H1 (cell line): Measurements from ENCODE around the gene ANKFY1. TPM values are rescaled to one million over a fixed set of nuclear protein-coding genes. Genes with fewer than 3 reads are reported as not detected.
A peak's percentile ranks its signal among the peaks of the same experiment; 100 is the strongest.

Experiments
- CTCF ChIA-PET: fragments of 300-600 bp; sonication (Branson Sonifier 250); formaldehyde crosslinking; loops from one replicate; lab custom pipeline; 2021; ENCODE audit not compliant: partially characterized antibody; lab: Charles Lee
- POLR2A ChIA-PET: fragments of 300-600 bp; sonication (Branson Sonifier 250); formaldehyde crosslinking; loops from one replicate; lab custom pipeline; 2021; ENCODE audit warnings: inconsistent platforms; ENCODE audit not compliant: partially characterized antibody; lab: Charles Lee
- DNase-seq, 2 experiments: peaks; one replicate each; pipeline versions ENCODE4 v3.0.0 to v3.0.0-alpha.2; 2010 to 2022; ENCODE audit warnings: low spot score in 2 of 2, low read depth in 1 of 2, mixed read lengths in 1 of 2
- FAIRE-seq: peaks from 2 replicates; lab custom pipeline; 2011; peaks lifted over from hg19 to GRCh38; lab: Jason Lieb, UNC
- H2AFZ ChIP-seq: 2 replicates; pipeline ENCODE4 v1.8.1; 2012; ENCODE audit warnings: low read length, inconsistent platforms
- H2AK5ac ChIP-seq: 2 replicates; pipeline ENCODE4 v1.6.1; 2013; ENCODE audit warnings: low read depth, low read length
- H2BK120ac ChIP-seq: replicated peaks from 2 replicates; pipeline ENCODE3; 2013; ENCODE audit warnings: low read depth, low read length, inconsistent platforms
- H2BK12ac ChIP-seq: 2 replicates; pipeline ENCODE4 v1.6.1; 2013; ENCODE audit warnings: low read depth, low read length
- H2BK15ac ChIP-seq: 2 replicates; pipeline ENCODE4 v1.6.1; 2013; ENCODE audit warnings: low read length
- H2BK20ac ChIP-seq: 2 replicates; pipeline ENCODE4 v1.6.1; 2013; ENCODE audit warnings: low read length
- H2BK5ac ChIP-seq: 2 replicates; pipeline ENCODE4 v1.6.1; 2013; ENCODE audit warnings: low read depth, low read length
- H3K14ac ChIP-seq: 2 replicates; pipeline ENCODE4 v1.6.1; 2013; ENCODE audit warnings: inconsistent platforms; ENCODE audit not compliant: insufficient read length
- H3K18ac ChIP-seq: 2 replicates; pipeline ENCODE4 v1.6.1; 2013; ENCODE audit warnings: low read length; ENCODE audit errors: extremely low read depth
- H3K23ac ChIP-seq: 2 replicates; pipeline ENCODE4 v1.6.1; 2013; ENCODE audit warnings: inconsistent platforms; ENCODE audit not compliant: insufficient read length
- H3K23me2 ChIP-seq: 2 replicates; pipeline ENCODE4 v1.6.1; 2013; ENCODE audit warnings: low read depth, low read length
- H3K27ac ChIP-seq: 2 replicates; pipeline ENCODE4 v1.6.1; 2011; ENCODE audit warnings: low read depth, low read length, inconsistent platforms
- H3K27me3 ChIP-seq, 4 experiments: replicated peaks in 1 of 4; 1 replicate in 1 of 4; 2 replicates in 3 of 4; pipeline versions ENCODE4 v1.6.1 to v1.8.1; 2011 to 2013; ENCODE audit warnings: low read length in 3 of 4, mild to moderate bottlenecking in 3 of 4, inconsistent platforms in 2 of 4, mixed read lengths in 2 of 4, moderate library complexity in 1 of 4; ENCODE audit not compliant: control insufficient read depth in 3 of 4, insufficient read depth in 3 of 4; ENCODE audit errors: extremely low read depth in 1 of 4
- H3K36me3 ChIP-seq, 4 experiments: 2 replicates each; pipeline versions ENCODE4 v1.6.1 to v1.8.1; 2011 to 2013; ENCODE audit warnings: mild to moderate bottlenecking in 4 of 4, low read length in 3 of 4, moderate library complexity in 2 of 4, control low read depth in 1 of 4, inconsistent platforms in 1 of 4; ENCODE audit not compliant: insufficient read depth in 4 of 4, control insufficient read depth in 2 of 4
- H3K4ac ChIP-seq: replicated peaks from 2 replicates; pipeline ENCODE3; 2013; ENCODE audit warnings: low read length, low read depth, mixed read lengths, inconsistent platforms; ENCODE audit not compliant: insufficient read length
- H3K4me1 ChIP-seq, 4 experiments: replicated peaks in 1 of 4; 1 replicate in 1 of 4; 2 replicates in 3 of 4; pipeline versions ENCODE4 v1.6.1 to v1.8.1; 2011 to 2013; ENCODE audit warnings: low read length in 3 of 4, inconsistent platforms in 2 of 4, mixed read lengths in 1 of 4; ENCODE audit not compliant: insufficient read depth in 4 of 4, control insufficient read depth in 3 of 4
- H3K4me2 ChIP-seq, 2 experiments: 2 replicates each; pipeline versions ENCODE4 v1.6.1 to v1.8.1; 2011 to 2013; ENCODE audit warnings: low read depth in 2 of 2, low read length in 2 of 2, control low read depth in 1 of 2, inconsistent platforms in 1 of 2, mild to moderate bottlenecking in 1 of 2; ENCODE audit not compliant: insufficient read depth in 1 of 2
- H3K4me3 ChIP-seq, 4 experiments: fragments of 200-600, 300-600 bp in 1 of 4; sonication (generic), shearing (Covaris generic), sonication (Bioruptor Twin) in 1 of 4; 2 replicates each; pipeline versions ENCODE4 v1.5.1 to v1.8.1; 2011 to 2016; ENCODE audit warnings: low read length in 4 of 4, low read depth in 3 of 4, control low read depth in 2 of 4, inconsistent platforms in 2 of 4, mild to moderate bottlenecking in 2 of 4, mixed read lengths in 1 of 4, moderate library complexity in 1 of 4; ENCODE audit not compliant: insufficient read depth in 2 of 4; ENCODE audit errors: extremely low read depth in 1 of 4
- H3K56ac ChIP-seq: replicated peaks from 2 replicates; pipeline ENCODE3; 2013; ENCODE audit warnings: low read depth, mild to moderate bottlenecking, mixed read lengths, low read length, inconsistent platforms; ENCODE audit not compliant: insufficient read length
- H3K79me1 ChIP-seq: 2 replicates; pipeline ENCODE4 v1.6.1; 2013; ENCODE audit warnings: low read depth, low read length, control low read depth
- H3K79me2 ChIP-seq, 2 experiments: 2 replicates each; pipeline versions ENCODE4 v1.6.1 to v1.8.1; 2012 to 2013; ENCODE audit warnings: low read length in 2 of 2, mild to moderate bottlenecking in 2 of 2, inconsistent platforms in 1 of 2; ENCODE audit not compliant: insufficient read depth in 2 of 2, control insufficient read depth in 1 of 2
- H3K9ac ChIP-seq, 4 experiments: replicated peaks in 1 of 4; 1 replicate in 1 of 4; 2 replicates in 3 of 4; pipeline versions ENCODE4 v1.6.1 to v1.8.1; 2011 to 2013; ENCODE audit warnings: low read depth in 3 of 4, low read length in 3 of 4, control low read depth in 2 of 4, mild to moderate bottlenecking in 2 of 4, moderate library complexity in 2 of 4, inconsistent platforms in 1 of 4; ENCODE audit errors: extremely low read depth in 1 of 4
- H3K9me3 ChIP-seq, 2 experiments: 2 replicates each; pipeline versions ENCODE4 v1.6.1 to v1.8.1; 2012 to 2013; ENCODE audit warnings: mild to moderate bottlenecking in 2 of 2, moderate library complexity in 2 of 2, control low read depth in 1 of 2, inconsistent platforms in 1 of 2, low read depth in 1 of 2, low read length in 1 of 2, mixed read lengths in 1 of 2; ENCODE audit not compliant: insufficient read depth in 2 of 2
- H4K20me1 ChIP-seq, 2 experiments: replicated peaks in 1 of 2; 2 replicates each; pipeline versions ENCODE3 to v1.8.1; 2011 to 2013; ENCODE audit warnings: inconsistent platforms in 2 of 2, low read length in 2 of 2, mild to moderate bottlenecking in 1 of 2; ENCODE audit not compliant: insufficient read depth in 2 of 2, control insufficient read depth in 1 of 2
- H4K5ac ChIP-seq: 2 replicates; pipeline ENCODE4 v1.6.1; 2013; ENCODE audit warnings: low read length, low read depth, mixed read lengths, inconsistent platforms; ENCODE audit not compliant: insufficient read length
- H4K8ac ChIP-seq: 2 replicates; pipeline ENCODE4 v1.8.0; 2013; ENCODE audit warnings: mild to moderate bottlenecking, moderate library complexity, low read length, inconsistent platforms; ENCODE audit not compliant: insufficient read depth; ENCODE audit errors: extremely low read depth
- H4K91ac ChIP-seq: replicated peaks from 2 replicates; pipeline ENCODE3; 2013; ENCODE audit warnings: low read length, mixed read lengths, inconsistent platforms; ENCODE audit not compliant: insufficient read length
- ATF3 ChIP-seq: IDR thresholded peaks from 2 replicates; pipeline ENCODE4 v1.6.1; 2011; ENCODE audit warnings: low read depth, mild to moderate bottlenecking, low read length; ENCODE audit not compliant: insufficient read depth
- CBX5 ChIP-seq: fragments of 300-800, 300-1000 bp; sonication (generic); IDR thresholded peaks from 2 replicates; pipeline ENCODE4 v1.7.1; 2016; ENCODE audit warnings: antibody characterized with exemption, low read length, low read depth
- CTCF ChIP-seq, 3 experiments: IDR thresholded peaks; 1 replicate in 2 of 3; 2 replicates in 1 of 3; pipeline versions ENCODE4 v1.5.1 to v1.6.1; 2011; ENCODE audit warnings: low read length in 3 of 3, mild to moderate bottlenecking in 3 of 3, inconsistent platforms in 2 of 3, low read depth in 1 of 3, moderate library complexity in 1 of 3; ENCODE audit not compliant: insufficient read depth in 1 of 3; ENCODE audit errors: control extremely low read depth in 1 of 3
- RAD21 ChIP-seq, 2 experiments: IDR thresholded peaks in 1 of 2; conservative IDR thresholded peaks in 1 of 2; 2 replicates each; pipeline ENCODE4 v1.6.1; 2011; ENCODE audit warnings: low read depth in 2 of 2, low read length in 2 of 2, improper control_type of control experiment in 1 of 2, inconsistent platforms in 1 of 2, mild to moderate bottlenecking in 1 of 2, moderate library complexity in 1 of 2
- SP4 ChIP-seq: IDR thresholded peaks from 2 replicates; pipeline ENCODE4 v1.6.1; 2012; ENCODE audit warnings: low read length, inconsistent platforms
- SRF ChIP-seq: IDR thresholded peaks from 2 replicates; pipeline ENCODE4 v1.6.1; 2011; ENCODE audit warnings: mild to moderate bottlenecking, low read depth, low read length, moderate library complexity
- WGBS, 2 experiments: shearing (Covaris generic) in 1 of 2; methylation state at CpG; one replicate each; pipeline versions ENCODE4 v1.1.6 to v1.1.7; 2013 to 2015; ENCODE audit warnings: low lambda C conversion rate in 2 of 2, mixed read lengths in 2 of 2, inconsistent platforms in 1 of 2, low coverage in 1 of 2, missing lambda C conversion rate in 1 of 2; ENCODE audit not compliant: insufficient replicate concordance in 2 of 2, insufficient coverage in 1 of 2, insufficient read length in 1 of 2; ENCODE audit errors: extremely low coverage in 1 of 2, missing lambda C conversion rate in 1 of 2; 5-methylcytosine and 5-hydroxymethylcytosine counted together
- polyA plus RNA-seq, 7 experiments: library from polyadenylated mRNA; depleted of rRNA in 3 of 7; stranded (reverse) in 5 of 7; unstranded in 2 of 7; fragments of >200 nt in 5 of 7; fragments of 200-250 nt in 2 of 7; gene quantifications; 1 replicate in 5 of 7; 2 replicates in 1 of 7; 4 replicates in 1 of 7; pipeline versions ENCODE4 v1.2.1 to v1.2.3, GENCODE V29; 2011 to 2013; ENCODE audit warnings: missing spikeins in 2 of 7, mixed read lengths in 2 of 7
- total RNA-seq: library from RNA; stranded (reverse); fragmentation: NEBNext Ultra II Directional; extraction: Animal tissue kit (Norgen Biotek cat#: 25700); gene quantifications from 2 replicates; pipeline ENCODE4 v1.2.1, GENCODE V29; 2021

The ANKFY1 gene
- total and polyA plus RNA-seq, 2 of the 8 experiments (the other 6 are each of a cell fraction or from before 2014, with no cell fraction given), result 28.3 to 45.3 TPM

- no peak overlapping the region for H3K4ac ChIP-seq
- no peak overlapping the region for H3K56ac ChIP-seq
- CTCF ChIA-PET, result interaction anchor here (0.5 to 6.0 kb wide), 27 partner anchors 9 to 634 kb away, joined by 3 to 89 read pairs (median 4); no protein-coding TSS in a partner anchor
- H2BK120ac ChIP-seq, result no peak overlapping the region
- no peak overlapping the region for H4K8ac ChIP-seq
- no peak overlapping the region for H2BK20ac ChIP-seq
- TF ChIP-seq CTCF (IDR thresholded peaks at IDR 0.05; ENCODE audit: control extremely low read depth in 1 of 3, insufficient read depth in 1 of 3, low read depth in 1 of 3, low read length in 3 of 3) (peak in 2 of 3 experiments; percentile 52 to 59; a peak in 3 of 4 replicates), ATF3 (no peak), SP4 (no peak), CBX5 (no peak), SRF (no peak), RAD21 (IDR thresholded peaks at IDR 0.05 in 1 of 2, conservative IDR thresholded peaks at IDR 0.05 in 1 of 2; ENCODE audit: low read depth in 2 of 2, low read length in 2 of 2) (peak; percentile 8 to 31; a peak in 1 of 4 replicates)
- DNase-seq, result no peak
- H2BK15ac ChIP-seq, result no peak overlapping the region
- H2BK12ac ChIP-seq, result no peak overlapping the region
- no peak overlapping the region for H3K27ac ChIP-seq
- peak; percentile 72 for FAIRE-seq
- H3K79me1 ChIP-seq, result peaks cover 28% of the 10 kb centered on the region
- H4K5ac ChIP-seq, result no peak overlapping the region
- peaks cover 0 to 15% (median 10%) of the 10 kb centered on the region in 4 experiments; a peak in 5 of 7 replicates for H3K4me1 ChIP-seq
- H3K36me3 ChIP-seq, result no peaks in the 10 kb centered on the region
- peaks cover 21 to 96% of the 10 kb centered on the region in 2 experiments for H3K79me2 ChIP-seq
- no peak overlapping the region for H3K23ac ChIP-seq
- no peaks in the 10 kb centered on the region for H3K27me3 ChIP-seq
- H2AK5ac ChIP-seq, result no peak overlapping the region
- no peak overlapping the region for H4K91ac ChIP-seq
- POLR2A ChIA-PET, result interaction anchor here (0.8 to 2.0 kb wide), 6 partner anchors 11 to 34 kb away, joined by 3 to 7 read pairs (median 4); no protein-coding TSS in a partner anchor
- no peak overlapping the region for H3K18ac ChIP-seq
- H3K9ac ChIP-seq, result no peak overlapping the region
- H3K4me2 ChIP-seq, result no peak overlapping the region
- H4K20me1 ChIP-seq, result peaks cover 23 to 28% of the 10 kb centered on the region in 2 experiments
- WGBS, 2 experiments, result 62% methylated on average over 4 of the region's 4 CpGs; no CpG with 5 or more reads in 1 of the 2 experiments
- no peak overlapping the region for H2BK5ac ChIP-seq
- peaks cover 3% of the 10 kb centered on the region; the same call in 1 of the 2 replicates for H3K23me2 ChIP-seq
- H2AFZ ChIP-seq, result no peak overlapping the region
- H3K9me3 ChIP-seq, result no peaks in the 10 kb centered on the region
- no peak overlapping the region for H3K4me3 ChIP-seq
- no peak overlapping the region for H3K14ac ChIP-seq
Measured at GRCh38 chr17:4249452-4250029, 14.2 kb downstream of the ANKFY1 start.
